PC-3 (cell line): ENCODE results near the gene STXBP4.

Source experiments
- EZH2 ChIP-seq: fragments of 300-600 bp; sonication (generic); IDR thresholded peaks from one replicate; pipeline ENCODE4 v1.6.1; 2017; ENCODE audit warnings: antibody characterized with exemption, mild to moderate bottlenecking, low read length; ENCODE audit not compliant: unreplicated experiment
- EZH2phosphoT487 ChIP-seq: fragments of 300-600 bp; sonication (generic); IDR thresholded peaks from 2 replicates; pipeline ENCODE4 v1.6.1; 2018; ENCODE audit warnings: mild to moderate bottlenecking, antibody characterized with exemption, low read length, borderline replicate concordance
- TF ChIP-seq, protein P1 (sequence below): fragments of 300-600 bp; sonication (generic); conservative IDR thresholded peaks from 2 replicates; pipeline ENCODE4 v1.5.1; 2017; ENCODE audit warnings: antibody characterized with exemption, low read depth, mild to moderate bottlenecking, low read length

DNA sequence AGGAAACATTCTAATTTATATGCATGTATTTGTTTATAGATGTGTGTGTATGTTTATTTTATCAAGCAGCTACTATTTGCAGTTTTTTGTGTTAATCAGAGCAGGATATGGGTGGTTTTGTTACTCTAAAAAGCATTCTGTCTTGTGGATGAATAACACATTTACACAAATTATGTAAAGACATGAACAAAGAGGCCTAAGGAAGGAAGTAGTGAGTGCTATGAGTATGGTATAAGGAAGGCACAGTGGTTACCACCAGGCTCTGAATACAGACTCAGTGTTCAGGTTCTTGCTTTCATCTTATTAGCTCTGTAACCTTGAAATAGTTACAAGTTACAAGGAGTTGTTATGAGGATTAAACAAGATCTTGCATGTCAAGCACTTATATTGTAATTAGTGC, 33.9 kb downstream of the STXBP4 start:
- TF ChIP-seq, protein P1, sequence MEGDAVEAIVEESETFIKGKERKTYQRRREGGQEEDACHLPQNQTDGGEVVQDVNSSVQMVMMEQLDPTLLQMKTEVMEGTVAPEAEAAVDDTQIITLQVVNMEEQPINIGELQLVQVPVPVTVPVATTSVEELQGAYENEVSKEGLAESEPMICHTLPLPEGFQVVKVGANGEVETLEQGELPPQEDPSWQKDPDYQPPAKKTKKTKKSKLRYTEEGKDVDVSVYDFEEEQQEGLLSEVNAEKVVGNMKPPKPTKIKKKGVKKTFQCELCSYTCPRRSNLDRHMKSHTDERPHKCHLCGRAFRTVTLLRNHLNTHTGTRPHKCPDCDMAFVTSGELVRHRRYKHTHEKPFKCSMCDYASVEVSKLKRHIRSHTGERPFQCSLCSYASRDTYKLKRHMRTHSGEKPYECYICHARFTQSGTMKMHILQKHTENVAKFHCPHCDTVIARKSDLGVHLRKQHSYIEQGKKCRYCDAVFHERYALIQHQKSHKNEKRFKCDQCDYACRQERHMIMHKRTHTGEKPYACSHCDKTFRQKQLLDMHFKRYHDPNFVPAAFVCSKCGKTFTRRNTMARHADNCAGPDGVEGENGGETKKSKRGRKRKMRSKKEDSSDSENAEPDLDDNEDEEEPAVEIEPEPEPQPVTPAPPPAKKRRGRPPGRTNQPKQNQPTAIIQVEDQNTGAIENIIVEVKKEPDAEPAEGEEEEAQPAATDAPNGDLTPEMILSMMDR, result no peak
- TF ChIP-seq EZH2phosphoT487, result no peak
- no peak for TF ChIP-seq EZH2
